ENCODE data around the gene CDC14A. TPM values are rescaled to one million over a fixed set of nuclear protein-coding genes. Genes with fewer than 3 reads are reported as not detected.

CDC14A gene
- total RNA-seq, 2 experiments from 2014 or later: 18.9 to 20.2 TPM

DNA sequence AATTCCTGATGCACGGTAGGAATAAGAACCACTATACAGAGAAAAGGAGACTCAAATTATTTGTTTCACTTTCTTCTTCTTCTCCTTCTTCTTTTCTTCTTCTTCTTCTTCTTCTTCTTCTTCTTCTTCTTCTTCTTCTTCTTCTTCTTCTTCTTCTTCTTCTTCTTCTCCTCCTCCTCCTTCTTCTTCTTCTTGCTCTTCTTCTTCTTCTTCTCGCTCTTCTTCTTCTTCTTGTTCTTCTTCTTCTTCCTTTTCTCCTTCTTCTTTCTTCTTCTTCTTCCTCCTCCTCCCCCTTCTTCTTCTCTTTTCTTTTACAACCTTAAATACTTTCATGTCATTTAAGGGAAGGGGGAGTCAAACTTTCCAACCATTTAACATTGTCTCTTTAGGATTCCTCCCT is 174.6 kb downstream of the CDC14A start:
- no peak for DNase-seq
- Mint-ChIP-seq H3K27ac (no peak overlapping the region), H3K9me3 (no peaks in the 10 kb centered on the region), H3K4me3 (no peak overlapping the region), H3K36me3 (no peaks in the 10 kb centered on the region), H3K4me1 (ENCODE audit: low read depth) (peaks cover 19% of the 10 kb centered on the region), H3K27me3 (no peaks in the 10 kb centered on the region)
- ChIA-PET POLR2A (no interaction called here), CTCF (interaction anchor here (1.0 kb wide), 1 partner anchor 16 kb away, joined by 5 read pairs; no protein-coding TSS in a partner anchor)
- intact Hi-C loops (cut with micrococcal nuclease): no loop called here

DNA sequence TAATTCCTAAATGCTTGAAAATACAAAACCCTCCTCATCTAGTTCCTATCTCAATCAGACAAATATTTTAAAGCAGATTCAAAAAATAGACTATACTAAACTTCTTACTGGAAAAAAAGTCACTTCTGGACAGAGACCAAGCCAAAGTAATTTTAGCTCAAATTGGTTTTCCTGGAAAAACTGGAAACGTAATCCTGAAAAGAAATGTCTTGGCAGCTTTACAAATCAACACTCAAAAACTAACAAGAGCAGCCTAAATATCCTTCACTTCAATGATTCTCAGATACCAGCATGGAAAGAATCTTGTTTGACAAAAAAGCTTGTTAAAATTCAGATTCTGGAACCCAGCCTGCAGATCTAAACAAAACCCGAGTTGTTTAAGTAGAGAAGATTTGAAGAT is 176.6 kb downstream of the CDC14A start:
- H3K27me3 Mint-ChIP-seq: peaks cover 2% of the 10 kb centered on the region
- no peak overlapping the region for H3K27ac Mint-ChIP-seq
- H3K9me3 Mint-ChIP-seq: no peaks in the 10 kb centered on the region
- H3K4me3 Mint-ChIP-seq: no peak overlapping the region
- CTCF ChIA-PET: interaction anchor here (1.1 to 3.9 kb wide), 3 partner anchors 14 to 340 kb away, joined by 3 to 14 read pairs (median 5); no protein-coding TSS in a partner anchor
- DNase-seq: no peak
- intact Hi-C loops (cut with micrococcal nuclease): no loop called here
- POLR2A ChIA-PET: no interaction called here
- no peaks in the 10 kb centered on the region for H3K36me3 Mint-ChIP-seq
- H3K4me1 Mint-ChIP-seq (ENCODE audit: low read depth): peaks cover 33% of the 10 kb centered on the region

DNA sequence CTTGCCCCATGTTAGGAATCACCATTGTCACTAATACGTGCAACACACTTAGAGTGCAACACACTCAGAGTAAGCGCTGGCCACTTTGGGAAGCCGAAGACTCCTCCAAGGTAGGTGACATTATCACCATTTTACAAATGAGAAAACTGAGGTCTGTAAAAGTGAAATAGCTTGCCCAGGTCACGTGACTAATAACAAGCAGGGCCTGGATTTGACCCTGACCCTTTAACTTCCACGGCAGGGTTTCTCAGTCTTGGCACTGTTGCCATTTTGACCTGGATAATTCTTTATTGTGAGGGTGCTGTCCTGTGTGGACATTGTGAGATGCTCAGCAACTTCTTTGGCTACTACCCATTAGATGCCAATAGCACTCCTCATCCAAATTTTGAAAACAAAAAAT is 177.8 kb downstream of the CDC14A start:
- H3K4me1 Mint-ChIP-seq (ENCODE audit: low read depth): peaks cover 34% of the 10 kb centered on the region
- ChIA-PET CTCF (interaction anchor here (1.5 to 3.9 kb wide), 2 partner anchors 13 to 338 kb away, joined by 6 to 14 read pairs; no protein-coding TSS in a partner anchor), POLR2A (interaction anchor here (1.1 to 1.3 kb wide), 2 partner anchors 9 to 66 kb away, joined by 3 read pairs; no protein-coding TSS in a partner anchor)
- intact Hi-C loops (cut with micrococcal nuclease): loop anchor here (10.0 kb wide), 1 partner anchor 175 kb away; the partner anchor contains the start of gene CDC14A
- no peaks in the 10 kb centered on the region for H3K36me3 Mint-ChIP-seq
- peaks cover 6% of the 10 kb centered on the region for H3K27me3 Mint-ChIP-seq
- no peak for DNase-seq
- H3K4me3 Mint-ChIP-seq: no peak overlapping the region
- no peak overlapping the region for H3K27ac Mint-ChIP-seq
- no peaks in the 10 kb centered on the region for H3K9me3 Mint-ChIP-seq

- H3K36me3 Mint-ChIP-seq: no peaks in the 10 kb centered on the region
- CTCF ChIA-PET: interaction anchor here (1.5 to 3.9 kb wide), 2 partner anchors 12 to 338 kb away, joined by 6 to 14 read pairs; no protein-coding TSS in a partner anchor
- H3K9me3 Mint-ChIP-seq: no peaks in the 10 kb centered on the region
- DNase-seq: peak; percentile 33
- H3K27ac Mint-ChIP-seq: no peak overlapping the region
- POLR2A ChIA-PET: interaction anchor here (1.1 to 1.3 kb wide), 2 partner anchors 10 to 67 kb away, joined by 3 read pairs; no protein-coding TSS in a partner anchor
- intact Hi-C loops (cut with micrococcal nuclease): loop anchor here (1.0 to 10.0 kb wide), 2 partner anchors 12 to 176 kb away; partner anchors contain the start of gene CDC14A
- H3K4me1 Mint-ChIP-seq (ENCODE audit: low read depth): peaks cover 39% of the 10 kb centered on the region
- H3K27me3 Mint-ChIP-seq: peaks cover 10% of the 10 kb centered on the region
- H3K4me3 Mint-ChIP-seq: no peak overlapping the region
Measured at GRCh38 chr1:100530880-100531487, 178.7 kb downstream of the CDC14A start.

DNA sequence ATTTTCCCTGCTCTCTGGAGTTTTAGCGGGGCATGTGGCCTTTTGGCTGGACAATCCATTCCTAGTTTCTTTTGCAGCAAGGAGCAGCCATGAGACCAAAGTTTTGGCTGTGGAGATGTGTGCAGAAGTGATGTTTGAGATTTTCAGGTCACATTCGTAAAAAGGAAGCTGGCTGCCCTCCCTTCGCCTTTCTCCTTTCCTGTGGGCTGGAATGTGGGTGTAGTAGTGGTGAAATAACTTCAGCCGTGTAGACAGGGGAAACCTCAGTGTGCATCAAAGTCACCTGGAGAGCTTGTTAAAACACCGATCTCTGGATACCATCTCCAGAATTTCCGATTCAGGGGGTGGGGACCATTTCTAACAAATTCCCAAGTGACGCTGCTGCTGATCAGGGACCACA is 180.3 kb downstream of the CDC14A start:
- no peak overlapping the region for H3K4me3 Mint-ChIP-seq
- no peaks in the 10 kb centered on the region for H3K9me3 Mint-ChIP-seq
- H3K4me1 Mint-ChIP-seq (ENCODE audit: low read depth): peaks cover 42% of the 10 kb centered on the region
- no peak for DNase-seq
- H3K27me3 Mint-ChIP-seq: peaks cover 25% of the 10 kb centered on the region
- ChIA-PET CTCF (interaction anchor here (1.4 kb wide), 1 partner anchor 9 kb away, joined by 4 read pairs; no protein-coding TSS in a partner anchor), POLR2A (no interaction called here)
- H3K27ac Mint-ChIP-seq: no peak overlapping the region
- intact Hi-C loops (cut with micrococcal nuclease): loop anchor here (10.0 kb wide), 1 partner anchor 178 kb away; the partner anchor contains the start of gene CDC14A
- no peaks in the 10 kb centered on the region for H3K36me3 Mint-ChIP-seq

DNA sequence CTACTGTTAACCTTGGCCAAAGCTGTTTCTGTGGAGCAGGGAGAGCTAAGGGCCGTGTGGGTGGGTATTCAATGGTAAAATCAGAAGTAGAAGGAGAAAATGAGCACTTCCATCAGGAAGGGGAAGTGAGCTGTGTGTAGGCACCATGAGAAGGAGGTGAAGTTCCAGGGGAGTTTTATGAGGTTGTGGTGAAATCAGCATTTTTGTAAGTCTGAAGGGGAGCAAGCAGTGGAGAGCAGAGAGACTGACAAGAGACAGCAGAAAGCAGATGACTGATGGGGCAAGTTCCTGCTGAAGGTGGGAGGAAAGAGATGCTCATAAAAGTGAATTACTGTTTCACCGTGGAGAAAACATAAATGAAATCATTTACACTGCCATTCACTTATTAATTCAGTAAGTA is 183.0 kb downstream of the CDC14A start:
- ChIA-PET CTCF (interaction anchor here (1.5 to 1.9 kb wide), 2 partner anchors 8 to 71 kb away, joined by 5 read pairs; no protein-coding TSS in a partner anchor), POLR2A (no interaction called here)
- peaks cover 45% of the 10 kb centered on the region for H3K4me1 Mint-ChIP-seq (ENCODE audit: low read depth)

DNA sequence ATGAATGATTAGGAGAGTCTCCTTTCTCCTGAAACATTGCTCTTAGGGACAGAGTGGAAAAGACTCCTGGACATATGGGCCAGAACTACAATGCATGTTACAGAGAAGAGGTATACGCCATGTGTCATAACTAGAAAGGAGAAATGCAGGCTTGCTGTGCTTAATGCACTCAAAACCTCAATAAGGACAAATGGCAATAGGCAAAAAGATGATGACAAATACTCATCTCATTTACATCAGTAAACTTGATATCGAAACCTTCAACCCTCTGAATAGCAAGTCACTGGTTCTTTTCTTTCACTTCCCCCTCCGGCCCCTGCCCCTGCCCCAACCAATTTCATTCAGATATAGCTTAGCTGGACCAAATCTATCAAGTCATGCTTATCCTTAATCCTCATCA is 183.7 kb downstream of the CDC14A start:
- POLR2A ChIA-PET: no interaction called here

More for the DNA sequence above, 183.0 kb downstream of the CDC14A start:
- no peaks in the 10 kb centered on the region for H3K9me3 Mint-ChIP-seq
- no peaks in the 10 kb centered on the region for H3K36me3 Mint-ChIP-seq
- intact Hi-C loops (cut with micrococcal nuclease): loop anchor here (10.0 kb wide), 1 partner anchor 180 kb away; the partner anchor contains the start of gene CDC14A
- no peak overlapping the region for H3K27ac Mint-ChIP-seq
- H3K4me3 Mint-ChIP-seq: no peak overlapping the region
- DNase-seq: no peak
- H3K27me3 Mint-ChIP-seq: peaks cover 42% of the 10 kb centered on the region

DNA sequence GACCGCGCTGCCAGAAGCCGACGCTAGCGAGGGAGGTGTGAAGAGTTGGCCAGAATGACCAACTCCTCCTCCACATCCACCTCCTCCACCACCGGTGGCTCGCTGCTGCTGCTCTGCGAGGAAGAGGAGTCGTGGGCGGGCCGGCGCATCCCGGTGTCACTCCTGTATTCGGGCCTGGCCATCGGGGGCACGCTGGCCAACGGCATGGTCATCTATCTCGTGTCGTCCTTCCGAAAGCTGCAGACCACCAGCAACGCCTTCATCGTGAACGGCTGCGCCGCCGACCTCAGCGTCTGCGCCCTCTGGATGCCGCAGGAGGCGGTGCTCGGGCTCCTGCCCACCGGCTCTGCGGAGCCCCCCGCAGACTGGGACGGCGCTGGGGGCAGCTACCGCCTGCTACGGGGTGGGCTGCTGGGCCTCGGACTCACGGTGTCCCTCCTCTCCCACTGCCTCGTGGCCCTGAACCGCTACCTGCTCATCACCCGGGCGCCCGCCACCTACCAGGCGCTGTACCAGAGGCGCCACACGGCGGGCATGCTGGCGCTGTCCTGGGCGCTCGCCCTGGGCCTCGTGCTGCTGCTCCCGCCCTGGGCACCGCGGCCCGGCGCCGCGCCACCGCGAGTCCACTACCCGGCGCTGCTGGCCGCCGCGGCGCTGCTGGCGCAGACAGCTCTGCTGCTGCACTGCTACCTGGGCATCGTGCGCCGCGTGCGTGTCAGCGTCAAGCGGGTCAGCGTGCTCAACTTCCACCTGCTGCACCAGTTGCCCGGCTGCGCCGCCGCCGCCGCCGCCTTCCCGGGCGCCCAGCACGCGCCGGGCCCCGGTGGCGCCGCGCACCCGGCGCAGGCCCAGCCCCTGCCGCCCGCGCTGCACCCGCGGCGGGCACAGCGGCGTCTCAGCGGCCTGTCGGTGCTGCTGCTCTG is 186.9 kb downstream of the CDC14A start:
- ChIA-PET POLR2A (no interaction called here), CTCF (interaction anchor here (1.0 kb wide), 1 partner anchor 80 kb away, joined by 3 read pairs; no protein-coding TSS in a partner anchor)
- Mint-ChIP-seq H3K9me3 (no peaks in the 10 kb centered on the region), H3K4me1 (ENCODE audit: low read depth) (peaks cover 19% of the 10 kb centered on the region), H3K27ac (no peak overlapping the region), H3K27me3 (peaks cover 52% of the 10 kb centered on the region), H3K4me3 (peak overlapping the region; percentile 54), H3K36me3 (no peaks in the 10 kb centered on the region)
- intact Hi-C loops (cut with micrococcal nuclease): loop anchor here (10.0 kb wide), 1 partner anchor 184 kb away; the partner anchor contains the start of gene CDC14A
- DNase-seq: peak; percentile 50

More for the DNA sequence above, 183.7 kb downstream of the CDC14A start:
- Mint-ChIP-seq H3K9me3 (no peaks in the 10 kb centered on the region), H3K36me3 (no peaks in the 10 kb centered on the region), H3K27me3 (peaks cover 45% of the 10 kb centered on the region), H3K27ac (no peak overlapping the region), H3K4me1 (ENCODE audit: low read depth) (peaks cover 39% of the 10 kb centered on the region), H3K4me3 (no peak overlapping the region)
- DNase-seq: no peak
- intact Hi-C loops (cut with micrococcal nuclease): loop anchor here (10.0 kb wide), 1 partner anchor 181 kb away; the partner anchor contains the start of gene CDC14A
- CTCF ChIA-PET: no interaction called here

DNA sequence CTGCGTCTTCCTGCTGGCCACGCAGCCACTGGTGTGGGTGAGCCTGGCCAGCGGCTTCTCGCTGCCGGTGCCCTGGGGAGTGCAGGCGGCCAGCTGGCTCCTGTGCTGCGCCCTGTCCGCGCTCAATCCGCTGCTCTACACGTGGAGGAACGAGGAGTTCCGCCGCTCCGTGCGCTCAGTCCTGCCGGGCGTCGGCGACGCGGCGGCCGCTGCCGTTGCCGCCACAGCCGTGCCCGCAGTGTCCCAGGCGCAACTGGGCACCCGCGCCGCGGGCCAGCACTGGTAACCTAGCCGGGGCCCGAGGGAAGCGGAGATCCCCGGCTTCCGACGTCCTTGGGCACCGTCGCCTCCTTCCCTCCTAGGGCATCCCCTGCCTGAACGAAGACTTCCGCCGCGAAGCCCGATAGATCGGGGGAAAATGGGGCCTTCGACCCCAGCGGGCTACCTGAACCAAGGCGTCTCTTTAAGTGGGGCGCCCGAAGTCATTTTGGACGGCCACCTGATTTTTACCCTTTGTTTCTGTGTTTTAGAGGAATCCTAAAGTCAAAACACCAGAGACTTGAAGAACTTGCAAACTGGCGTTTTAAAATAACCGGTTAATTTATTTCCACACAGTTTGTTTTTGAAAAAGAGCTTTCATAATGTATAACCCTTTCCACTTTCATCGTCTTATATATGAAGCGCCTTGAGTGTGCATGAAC is 187.7 kb downstream of the CDC14A start:
- peaks cover 49% of the 10 kb centered on the region for H3K27me3 Mint-ChIP-seq
- no peaks in the 10 kb centered on the region for H3K36me3 Mint-ChIP-seq
- H3K9me3 Mint-ChIP-seq: no peaks in the 10 kb centered on the region
- ChIA-PET POLR2A (no interaction called here), CTCF (no interaction called here)
- H3K4me1 Mint-ChIP-seq (ENCODE audit: low read depth): peaks cover 19% of the 10 kb centered on the region
- intact Hi-C loops (cut with micrococcal nuclease): loop anchor here (5.0 to 10.0 kb wide), 3 partner anchors 185 to 733 kb away; partner anchors contain the start of genes CDC14A, SASS6 and TRMT13
- DNase-seq: peak; percentile 24
- H3K27ac Mint-ChIP-seq: no peak overlapping the region
- H3K4me3 Mint-ChIP-seq: peak overlapping the region; percentile 59

DNA sequence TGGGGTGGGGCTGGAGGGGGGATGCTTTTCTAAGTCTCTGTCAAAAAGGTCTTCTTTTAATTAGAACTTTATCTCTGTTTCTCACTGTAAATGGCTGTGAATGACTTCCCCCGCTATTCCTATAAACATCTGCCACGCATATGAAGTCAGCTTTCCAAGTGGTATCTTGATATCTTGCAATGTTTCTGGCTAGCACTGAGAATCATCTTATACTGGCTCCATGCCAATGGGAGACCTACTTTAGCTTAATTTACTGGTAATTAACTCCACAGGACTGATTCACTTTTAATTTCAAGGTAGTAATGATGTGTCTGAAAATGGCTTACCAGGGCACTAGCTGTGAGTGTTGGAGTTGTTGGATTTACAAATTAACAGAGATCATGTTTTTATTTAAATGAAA is 190.0 kb downstream of the CDC14A start:
- H3K36me3 Mint-ChIP-seq: no peaks in the 10 kb centered on the region
- no peaks in the 10 kb centered on the region for H3K9me3 Mint-ChIP-seq
- no peak for DNase-seq
- POLR2A ChIA-PET: no interaction called here
- peaks cover 33% of the 10 kb centered on the region for H3K27me3 Mint-ChIP-seq
- peaks cover 9% of the 10 kb centered on the region for H3K4me1 Mint-ChIP-seq (ENCODE audit: low read depth)
- H3K27ac Mint-ChIP-seq: no peak overlapping the region
- intact Hi-C loops (cut with micrococcal nuclease): loop anchor here (2.0 to 5.0 kb wide), 4 partner anchors 39 to 735 kb away; partner anchors contain the start of genes SASS6 and TRMT13
- H3K4me3 Mint-ChIP-seq: no peak overlapping the region
- CTCF ChIA-PET: interaction anchor here (0.6 to 2.2 kb wide), 4 partner anchors 8 to 86 kb away, joined by 4 to 14 read pairs (median 6); no protein-coding TSS in a partner anchor

GRCh38 chr1:100543640-100544039 is 191.3 kb downstream of the CDC14A start:
- DNase-seq: peak; percentile 63
- CTCF ChIA-PET: interaction anchor here (0.7 to 2.2 kb wide), 13 partner anchors 9 to 325 kb away, joined by 3 to 14 read pairs (median 4); no protein-coding TSS in a partner anchor
- Mint-ChIP-seq H3K9me3 (no peaks in the 10 kb centered on the region), H3K4me1 (ENCODE audit: low read depth) (peaks cover 8% of the 10 kb centered on the region), H3K27me3 (peaks cover 20% of the 10 kb centered on the region), H3K27ac (no peak overlapping the region), H3K36me3 (no peaks in the 10 kb centered on the region), H3K4me3 (no peak overlapping the region)
- intact Hi-C loops (cut with micrococcal nuclease): loop anchor here (1.0 to 5.0 kb wide), 6 partner anchors 12 to 736 kb away; partner anchors contain the start of genes SASS6 and TRMT13
- POLR2A ChIA-PET: interaction anchor here (0.6 kb wide), 1 partner anchor 336 kb away, joined by 3 read pairs; no protein-coding TSS in a partner anchor
